ENCODE results near the gene RPL36. TPM values are rescaled to one million over a fixed set of nuclear protein-coding genes. Genes with fewer than 3 reads are reported as not detected.
A peak's percentile ranks its signal among the peaks of the same experiment; 100 is the strongest.

RPL36 gene
- total RNA-seq: 100 to 1,000 TPM; 461 to 719 (median 614) TPM

GRCh38 chr19:5690125-5690954 is at the start of gene RPL36:
Gene RPL36, plus strand, starts transcription at chr19:5690295. Its CDS starts 213 bp downstream, at chr19:5690508.
- no peak for TF ChIP-seq EP300 (IDR thresholded peaks at IDR 0.05)
- TF ChIP-seq CTCF (IDR thresholded peaks at IDR 0.05): peak; percentile 96 to 99 (median 98)
- TF ChIP-seq POLR2AphosphoS5 (IDR thresholded peaks at IDR 0.05): peak; percentile 98
- TF ChIP-seq POLR2A (IDR thresholded peaks at IDR 0.05; ENCODE audit: low read depth): peak; percentile 86
- 2% methylated on average over 54 of the region's 73 CpGs for WGBS
- peak; percentile 99 for DNase-seq (ENCODE audit: extremely low spot score)
- intact Hi-C loops (cut with DNase I): no loop called here
- Histone ChIP-seq H3K9me3 (no peaks in the 10 kb centered on the region), H3K27me3 (no peaks in the 10 kb centered on the region), H3K27ac (replicated peaks in 1 of 4) (peak within 1 kb of the TSS; percentile 86 to 91 (median 90)), H3K36me3 (peaks cover 23 to 39% (median 38%) of the 10 kb centered on the region in 4 donors), H3K4me1 (peaks cover 25 to 63% (median 53%) of the 10 kb centered on the region in 4 donors), H3K4me3 (peak within 1 kb of the TSS; percentile 61 to 73 (median 66))

- H3K4me1 ChIP-seq: peaks cover 7 to 40% (median 33%) of the 10 kb centered on the region in 4 donors
- intact Hi-C loops (cut with DNase I): no loop called here
- H3K27me3 ChIP-seq: no peaks in the 10 kb centered on the region
- H3K36me3 ChIP-seq: peaks cover 12 to 52% (median 40%) of the 10 kb centered on the region in 4 donors
- no peaks in the 10 kb centered on the region for H3K9me3 ChIP-seq
- DNase-seq (ENCODE audit: extremely low spot score): no peak
- no peak overlapping the region for H3K4me3 ChIP-seq
- 88% methylated on average over 4 of the region's 4 CpGs for WGBS
- TF ChIP-seq POLR2AphosphoS5 (IDR thresholded peaks at IDR 0.05): no peak
- no peak for TF ChIP-seq POLR2A (IDR thresholded peaks at IDR 0.05; ENCODE audit: low read depth)
- no peak overlapping the region for H3K27ac ChIP-seq (replicated peaks in 1 of 4)
Measured at GRCh38 chr19:5641171-5641570, 48.9 kb upstream of the RPL36 start.

- Histone ChIP-seq H3K9me3 (no peaks in the 10 kb centered on the region), H3K27ac (replicated peaks in 1 of 4) (no peak overlapping the region), H3K4me3 (no peak overlapping the region), H3K36me3 (peaks cover 21 to 62% (median 50%) of the 10 kb centered on the region in 4 donors), H3K4me1 (peaks cover 6 to 33% (median 25%) of the 10 kb centered on the region in 4 donors), H3K27me3 (no peaks in the 10 kb centered on the region)
- DNase-seq (ENCODE audit: extremely low spot score): no peak
- TF ChIP-seq POLR2AphosphoS5 (IDR thresholded peaks at IDR 0.05): no peak
- no peak for TF ChIP-seq EP300 (IDR thresholded peaks at IDR 0.05)
- no peak for TF ChIP-seq POLR2A (IDR thresholded peaks at IDR 0.05; ENCODE audit: low read depth)
- no peak for TF ChIP-seq CTCF (IDR thresholded peaks at IDR 0.05)
- intact Hi-C loops (cut with DNase I): no loop called here
- WGBS: 92% methylated on average over 2 of the region's 2 CpGs
Measured at GRCh38 chr19:5642204-5642603, 47.9 kb upstream of the RPL36 start.

- no peak overlapping the region for H3K27ac ChIP-seq (replicated peaks in 1 of 4)
- intact Hi-C loops (cut with DNase I): no loop called here
- no peak for DNase-seq (ENCODE audit: extremely low spot score)
- H3K36me3 ChIP-seq: peaks cover 28 to 71% (median 59%) of the 10 kb centered on the region in 4 donors
- no peaks in the 10 kb centered on the region for H3K9me3 ChIP-seq
- H3K4me3 ChIP-seq: no peak overlapping the region
- WGBS: 82% methylated on average over 4 of the region's 4 CpGs
- H3K27me3 ChIP-seq: no peaks in the 10 kb centered on the region
- peaks cover 0 to 24% (median 16%) of the 10 kb centered on the region in 4 donors for H3K4me1 ChIP-seq
- TF ChIP-seq CTCF (IDR thresholded peaks at IDR 0.05): no peak
- TF ChIP-seq POLR2AphosphoS5 (IDR thresholded peaks at IDR 0.05): no peak
- no peak for TF ChIP-seq EP300 (IDR thresholded peaks at IDR 0.05)
- no peak for TF ChIP-seq POLR2A (IDR thresholded peaks at IDR 0.05; ENCODE audit: low read depth)
Measured at GRCh38 chr19:5643060-5643459, 47.0 kb upstream of the RPL36 start.

GRCh38 chr19:5644037-5644436 is 46.1 kb upstream of the RPL36 start:
- no peak for DNase-seq (ENCODE audit: extremely low spot score)
- H3K4me3 ChIP-seq: no peak overlapping the region

More at GRCh38 chr19:5644037-5644436, 46.1 kb upstream of the RPL36 start:
- H3K27me3 ChIP-seq: no peaks in the 10 kb centered on the region
- no peak for TF ChIP-seq POLR2AphosphoS5 (IDR thresholded peaks at IDR 0.05)
- TF ChIP-seq CTCF (IDR thresholded peaks at IDR 0.05): no peak
- intact Hi-C loops (cut with DNase I): no loop called here
- WGBS: 77% methylated on average over 2 of the region's 2 CpGs
- H3K4me1 ChIP-seq: peaks cover 0 to 16% (median 7%) of the 10 kb centered on the region in 4 donors
- H3K27ac ChIP-seq (replicated peaks in 1 of 4): no peak overlapping the region
- peaks cover 32 to 77% (median 64%) of the 10 kb centered on the region in 4 donors for H3K36me3 ChIP-seq
- H3K9me3 ChIP-seq: no peaks in the 10 kb centered on the region
